IgD-negative memory B cell (primary cell): ENCODE results near the gene NIPAL3. TPM values are rescaled to one million over a fixed set of nuclear protein-coding genes. Genes with fewer than 3 reads are reported as not detected.

Source experiments
- H3K27ac Mint-ChIP-seq, 3 donors: one replicate each; pipeline ENCODE4 v1.8.0; 2020 to 2022; ENCODE audit warnings: mild to moderate bottlenecking in 3 of 3, mixed read lengths in 3 of 3, moderate library complexity in 1 of 3
- H3K27me3 Mint-ChIP-seq: one replicate; pipeline ENCODE4 v1.8.0; 2021; ENCODE audit warnings: mixed read lengths
- H3K36me3 Mint-ChIP-seq: one replicate; pipeline ENCODE4 v1.8.0; 2020; ENCODE audit warnings: mild to moderate bottlenecking, mixed read lengths
- H3K4me1 Mint-ChIP-seq, 3 donors: one replicate each; pipeline ENCODE4 v1.8.0; 2020 to 2022; ENCODE audit warnings: mixed read lengths in 3 of 3, mild to moderate bottlenecking in 1 of 3
- H3K4me3 Mint-ChIP-seq, 4 donors: one replicate each; pipeline ENCODE4 v1.8.0; 2020 to 2022; ENCODE audit warnings: mild to moderate bottlenecking in 4 of 4, mixed read lengths in 4 of 4, moderate library complexity in 3 of 4
- H3K9me3 Mint-ChIP-seq, 3 donors: one replicate each; pipeline ENCODE4 v1.8.0; 2020 to 2021; ENCODE audit warnings: mixed read lengths in 3 of 3, mild to moderate bottlenecking in 1 of 3
- polyA plus RNA-seq: library from polyadenylated mRNA; unstranded; fragments of 300-500 nt; fragmentation: Illumina TruSeq; gene quantifications from one replicate; pipeline ENCODE4 v1.2.3, GENCODE V29; 2021

NIPAL3 gene
- polyA plus RNA-seq, result 36.3 TPM

- Mint-ChIP-seq H3K36me3 (peaks cover 4% of the 10 kb centered on the region), H3K4me3 (peak within 1 kb of the TSS; percentile 91 to 99 (median 97)), H3K27ac (peak within 1 kb of the TSS; percentile 22 to 94 (median 93)), H3K4me1 (peaks cover 33 to 37% (median 33%) of the 10 kb centered on the region in 3 donors), H3K9me3 (no peaks in the 10 kb centered on the region), H3K27me3 (no peaks in the 10 kb centered on the region)
These were observed at the start of gene NIPAL3 for GRCh38 chr1:24415334-24415909. Gene NIPAL3 (plus strand): TSS chr1:24415802. CDS start chr1:24419548, 3,746 bp downstream.

GRCh38 chr1:24366707-24367106 is 48.9 kb upstream of the NIPAL3 start:
- Mint-ChIP-seq H3K9me3 (no peaks in the 10 kb centered on the region), H3K36me3 (peaks cover 16% of the 10 kb centered on the region), H3K27me3 (no peaks in the 10 kb centered on the region), H3K4me1 (no peaks in the 10 kb centered on the region), H3K27ac (no peak overlapping the region), H3K4me3 (no peak overlapping the region)

- Mint-ChIP-seq H3K4me3 (no peak overlapping the region), H3K36me3 (peaks cover 12% of the 10 kb centered on the region), H3K9me3 (no peaks in the 10 kb centered on the region), H3K27ac (no peak overlapping the region), H3K4me1 (peaks cover 12 to 16% (median 15%) of the 10 kb centered on the region in 3 donors), H3K27me3 (no peaks in the 10 kb centered on the region)
These were observed 46.4 kb upstream of the NIPAL3 start for GRCh38 chr1:24369199-24369598.

GRCh38 chr1:24369801-24370200 is 45.8 kb upstream of the NIPAL3 start:
- Mint-ChIP-seq H3K4me3 (peak overlapping the region in 1 of 4 donors; percentile 28), H3K4me1 (peaks cover 12 to 18% (median 15%) of the 10 kb centered on the region in 3 donors), H3K27me3 (no peaks in the 10 kb centered on the region), H3K9me3 (no peaks in the 10 kb centered on the region), H3K36me3 (peaks cover 12% of the 10 kb centered on the region), H3K27ac (no peak overlapping the region)

GRCh38 chr1:24373044-24373443 is 42.6 kb upstream of the NIPAL3 start:
- Mint-ChIP-seq H3K4me3 (peak overlapping the region in 3 of 4 donors; percentile 13 to 87 (median 43)), H3K27ac (peak overlapping the region; percentile 85 to 96 (median 92)), H3K9me3 (no peaks in the 10 kb centered on the region), H3K36me3 (peaks cover 4% of the 10 kb centered on the region), H3K27me3 (no peaks in the 10 kb centered on the region), H3K4me1 (peaks cover 12 to 32% (median 15%) of the 10 kb centered on the region in 3 donors)

- H3K27me3 Mint-ChIP-seq, result no peaks in the 10 kb centered on the region
- H3K4me1 Mint-ChIP-seq, result peaks cover 12 to 32% (median 15%) of the 10 kb centered on the region in 3 donors
- peaks cover 4% of the 10 kb centered on the region for H3K36me3 Mint-ChIP-seq
- peak overlapping the region in 3 of 4 donors; percentile 13 to 87 (median 43) for H3K4me3 Mint-ChIP-seq
- no peaks in the 10 kb centered on the region for H3K9me3 Mint-ChIP-seq
- peak overlapping the region; percentile 85 to 96 (median 92) for H3K27ac Mint-ChIP-seq
These were observed 41.9 kb upstream of the NIPAL3 start for GRCh38 chr1:24373710-24374109.

- peaks cover 12 to 32% (median 15%) of the 10 kb centered on the region in 3 donors for H3K4me1 Mint-ChIP-seq
- H3K27ac Mint-ChIP-seq, result peak overlapping the region in 2 of 3 donors; percentile 1 to 75
- no peaks in the 10 kb centered on the region for H3K27me3 Mint-ChIP-seq
- peaks cover 5% of the 10 kb centered on the region for H3K36me3 Mint-ChIP-seq
- H3K4me3 Mint-ChIP-seq, result no peak overlapping the region
- no peaks in the 10 kb centered on the region for H3K9me3 Mint-ChIP-seq
These were observed 40.5 kb upstream of the NIPAL3 start for GRCh38 chr1:24374891-24375786.

GRCh38 chr1:24379733-24380315 is 35.8 kb upstream of the NIPAL3 start:
- peaks cover 7 to 23% (median 7%) of the 10 kb centered on the region in 3 donors for H3K4me1 Mint-ChIP-seq
- H3K36me3 Mint-ChIP-seq, result peaks cover 9% of the 10 kb centered on the region
- H3K27me3 Mint-ChIP-seq, result no peaks in the 10 kb centered on the region
- H3K27ac Mint-ChIP-seq, result no peak overlapping the region
- no peak overlapping the region for H3K4me3 Mint-ChIP-seq
- no peaks in the 10 kb centered on the region for H3K9me3 Mint-ChIP-seq

GRCh38 chr1:24380508-24380907 is 35.1 kb upstream of the NIPAL3 start:
- no peaks in the 10 kb centered on the region for H3K9me3 Mint-ChIP-seq
- no peak overlapping the region for H3K4me3 Mint-ChIP-seq
- peaks cover 9% of the 10 kb centered on the region for H3K36me3 Mint-ChIP-seq
- H3K27me3 Mint-ChIP-seq, result no peaks in the 10 kb centered on the region
- H3K27ac Mint-ChIP-seq, result no peak overlapping the region
- H3K4me1 Mint-ChIP-seq, result peaks cover 12 to 22% (median 14%) of the 10 kb centered on the region in 3 donors

GRCh38 chr1:24381256-24381655 is 34.3 kb upstream of the NIPAL3 start:
- no peaks in the 10 kb centered on the region for H3K9me3 Mint-ChIP-seq
- peaks cover 9% of the 10 kb centered on the region for H3K36me3 Mint-ChIP-seq
- peak overlapping the region in 1 of 3 donors; percentile 12 for H3K27ac Mint-ChIP-seq

GRCh38 chr1:24382165-24382577 is 33.4 kb upstream of the NIPAL3 start:
- Mint-ChIP-seq H3K9me3 (no peaks in the 10 kb centered on the region), H3K4me1 (peaks cover 20 to 30% (median 20%) of the 10 kb centered on the region in 3 donors), H3K36me3 (peaks cover 12% of the 10 kb centered on the region), H3K4me3 (no peak overlapping the region), H3K27ac (no peak overlapping the region), H3K27me3 (no peaks in the 10 kb centered on the region)

More at GRCh38 chr1:24381256-24381655, 34.3 kb upstream of the NIPAL3 start:
- H3K27me3 Mint-ChIP-seq, result no peaks in the 10 kb centered on the region
- no peak overlapping the region for H3K4me3 Mint-ChIP-seq
- peaks cover 17 to 26% (median 20%) of the 10 kb centered on the region in 3 donors for H3K4me1 Mint-ChIP-seq

GRCh38 chr1:24383381-24383940 is 32.1 kb upstream of the NIPAL3 start:
- peaks cover 20 to 24% (median 20%) of the 10 kb centered on the region in 3 donors for H3K4me1 Mint-ChIP-seq
- H3K27ac Mint-ChIP-seq, result no peak overlapping the region
- no peaks in the 10 kb centered on the region for H3K27me3 Mint-ChIP-seq
- H3K4me3 Mint-ChIP-seq, result no peak overlapping the region
- H3K36me3 Mint-ChIP-seq, result peaks cover 12% of the 10 kb centered on the region
- no peaks in the 10 kb centered on the region for H3K9me3 Mint-ChIP-seq

- Mint-ChIP-seq H3K27ac (peak overlapping the region; percentile 57 to 96 (median 69)), H3K4me1 (peaks cover 20 to 25% (median 20%) of the 10 kb centered on the region in 3 donors), H3K36me3 (peaks cover 9% of the 10 kb centered on the region), H3K9me3 (no peaks in the 10 kb centered on the region), H3K27me3 (no peaks in the 10 kb centered on the region), H3K4me3 (peak overlapping the region in 3 of 4 donors; percentile 9 to 83 (median 27))
These were observed 31.1 kb upstream of the NIPAL3 start for GRCh38 chr1:24384251-24385090.
